Effector memory CD8-positive, alpha-beta T cell (primary cell): ENCODE measurements around the gene ZNF605.

Experiments used
- ATAC-seq: fragments of 150-1000 bp; cut with Tn5 transposase; replicated peaks from 2 replicates; pipeline ENCODE4 v1.10.0; 2021; ENCODE audit warnings: mild to moderate bottlenecking, moderate library complexity
- DNase-seq, 3 experiments: peaks; one replicate each; pipeline ENCODE4 v3.0.0; 2021
- H3K27ac Mint-ChIP-seq, 2 donors: one replicate each; pipeline ENCODE4 v1.8.0; 2022; ENCODE audit warnings: mild to moderate bottlenecking in 2 of 2, mixed read lengths in 2 of 2, moderate library complexity in 2 of 2
- H3K27me3 Mint-ChIP-seq, 2 donors: one replicate each; pipeline ENCODE4 v1.8.0; 2022; ENCODE audit warnings: mixed read lengths in 2 of 2
- H3K36me3 Mint-ChIP-seq: one replicate; pipeline ENCODE4 v1.8.0; 2022; ENCODE audit warnings: mild to moderate bottlenecking, moderate library complexity, mixed read lengths; ENCODE audit not compliant: insufficient read depth
- H3K4me1 Mint-ChIP-seq, 2 donors: one replicate each; pipeline ENCODE4 v1.8.0; 2022; ENCODE audit warnings: low read depth in 2 of 2, mixed read lengths in 2 of 2
- H3K4me3 Mint-ChIP-seq, 2 donors: one replicate each; pipeline ENCODE4 v1.8.0; 2022; ENCODE audit warnings: mild to moderate bottlenecking in 2 of 2, mixed read lengths in 2 of 2, moderate library complexity in 2 of 2
- H3K9me3 Mint-ChIP-seq, 2 donors: one replicate each; pipeline ENCODE4 v1.8.0; 2022; ENCODE audit warnings: mixed read lengths in 2 of 2

Gene ZNF605

GRCh38 chr12:132954471-132955048 lies 1.5 kb downstream of the ZNF605 start:
- peaks cover 11% of the 10 kb centered on the region for H3K36me3 Mint-ChIP-seq
- peak overlapping the region; percentile 91 to 95 for H3K4me3 Mint-ChIP-seq
- peak overlapping the region; percentile 96 for H3K27ac Mint-ChIP-seq
- peaks cover 0 to 2% of the 10 kb centered on the region in 2 donors for H3K9me3 Mint-ChIP-seq
- no peaks in the 10 kb centered on the region for H3K27me3 Mint-ChIP-seq
- ATAC-seq (no peak), DNase-seq (no peak)
- peaks cover 20 to 28% of the 10 kb centered on the region in 2 donors for H3K4me1 Mint-ChIP-seq

DNA sequence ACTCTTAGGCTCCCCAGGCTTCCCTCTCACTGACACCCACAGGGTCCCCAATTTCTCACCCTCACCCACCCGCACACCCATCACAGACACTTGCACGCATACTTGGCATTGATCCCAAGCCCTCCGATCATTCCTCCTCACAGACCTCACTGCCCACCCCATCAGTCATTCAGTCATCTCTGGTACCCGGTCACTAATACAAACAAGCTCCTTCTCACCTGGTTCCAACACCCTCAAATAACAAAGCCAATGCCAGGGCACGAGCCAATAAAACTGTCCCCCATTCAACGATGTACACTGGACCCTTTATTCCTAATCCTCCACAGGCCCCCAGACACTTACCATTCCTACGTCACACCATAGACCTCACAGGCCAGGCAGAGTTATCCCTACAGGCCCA lies 2.3 kb downstream of the ZNF605 start:
- Mint-ChIP-seq H3K36me3 (peaks cover 11% of the 10 kb centered on the region), H3K9me3 (peaks cover 0 to 3% of the 10 kb centered on the region in 2 donors), H3K4me1 (peaks cover 20 to 31% of the 10 kb centered on the region in 2 donors), H3K27me3 (no peaks in the 10 kb centered on the region), H3K4me3 (no peak overlapping the region), H3K27ac (peak overlapping the region; percentile 96)
- ATAC-seq = no peak
- DNase-seq = no peak

- no peak for ATAC-seq
- H3K36me3 Mint-ChIP-seq = peaks cover 11% of the 10 kb centered on the region
- peak overlapping the region in 1 of 2 donors; percentile 96 for H3K27ac Mint-ChIP-seq
- peaks cover 0 to 3% of the 10 kb centered on the region in 2 donors for H3K9me3 Mint-ChIP-seq
- H3K4me3 Mint-ChIP-seq = no peak overlapping the region
- peaks cover 20 to 31% of the 10 kb centered on the region in 2 donors for H3K4me1 Mint-ChIP-seq
- no peaks in the 10 kb centered on the region for H3K27me3 Mint-ChIP-seq
- DNase-seq = no peak
These were observed 3.0 kb downstream of the ZNF605 start for GRCh38 chr12:132953163-132953425.

GRCh38 chr12:132952371-132953162 lies 3.5 kb downstream of the ZNF605 start:
- no peak for DNase-seq
- H3K36me3 Mint-ChIP-seq = peaks cover 11% of the 10 kb centered on the region
- peaks cover 0 to 3% of the 10 kb centered on the region in 2 donors for H3K9me3 Mint-ChIP-seq
- no peaks in the 10 kb centered on the region for H3K27me3 Mint-ChIP-seq
- H3K27ac Mint-ChIP-seq = peak overlapping the region in 1 of 2 donors; percentile 96
- H3K4me1 Mint-ChIP-seq = peaks cover 20 to 31% of the 10 kb centered on the region in 2 donors
- H3K4me3 Mint-ChIP-seq = no peak overlapping the region
- ATAC-seq = no peak

- ATAC-seq = no peak
- no peak overlapping the region for H3K27ac Mint-ChIP-seq
These were observed 4.5 kb downstream of the ZNF605 start for GRCh38 chr12:132951649-132952048.

DNA sequence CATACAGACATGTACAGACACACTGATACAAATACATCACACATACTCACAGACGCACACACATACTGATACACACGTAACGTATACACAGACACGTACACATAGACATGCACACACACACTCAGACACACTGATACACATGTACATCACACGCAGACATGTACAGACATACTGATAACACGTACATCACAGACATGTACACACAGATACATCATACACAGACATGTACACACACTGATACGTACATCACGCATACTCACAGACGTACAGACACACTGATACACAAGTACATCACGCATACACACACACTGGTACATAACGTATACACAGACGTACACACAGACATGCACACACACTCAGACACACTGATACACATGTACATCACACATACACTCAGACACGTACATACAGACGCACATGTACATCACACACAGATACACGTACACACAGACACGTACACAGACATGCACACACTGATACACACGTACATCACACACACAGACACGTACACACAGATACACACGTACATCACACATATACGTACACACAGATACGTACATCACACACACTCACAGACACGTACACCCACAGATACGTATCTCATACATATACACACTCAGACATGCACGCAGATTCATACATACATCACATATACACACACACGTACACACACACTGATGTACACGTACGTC lies 5.1 kb downstream of the ZNF605 start:
- no peak for DNase-seq
- H3K4me1 Mint-ChIP-seq = peaks cover 13 to 22% of the 10 kb centered on the region in 2 donors
- H3K27me3 Mint-ChIP-seq = no peaks in the 10 kb centered on the region
- ATAC-seq = no peak
- no peak overlapping the region for H3K4me3 Mint-ChIP-seq
- H3K27ac Mint-ChIP-seq = no peak overlapping the region
- peaks cover 11% of the 10 kb centered on the region for H3K36me3 Mint-ChIP-seq
- H3K9me3 Mint-ChIP-seq = peaks cover 0 to 4% of the 10 kb centered on the region in 2 donors

More at GRCh38 chr12:132951649-132952048, 4.5 kb downstream of the ZNF605 start:
- Mint-ChIP-seq H3K4me1 (peaks cover 20 to 26% of the 10 kb centered on the region in 2 donors), H3K4me3 (no peak overlapping the region), H3K9me3 (peaks cover 0 to 3% of the 10 kb centered on the region in 2 donors), H3K36me3 (peaks cover 16% of the 10 kb centered on the region), H3K27me3 (no peaks in the 10 kb centered on the region)
- DNase-seq = no peak

GRCh38 chr12:132949936-132950837 lies 5.9 kb downstream of the ZNF605 start:
- DNase-seq (no peak), ATAC-seq (no peak)
- Mint-ChIP-seq H3K4me3 (no peak overlapping the region), H3K27me3 (no peaks in the 10 kb centered on the region), H3K36me3 (peaks cover 14% of the 10 kb centered on the region), H3K9me3 (peaks cover 0 to 5% of the 10 kb centered on the region in 2 donors), H3K4me1 (peaks cover 11 to 24% of the 10 kb centered on the region in 2 donors), H3K27ac (no peak overlapping the region)

DNA sequence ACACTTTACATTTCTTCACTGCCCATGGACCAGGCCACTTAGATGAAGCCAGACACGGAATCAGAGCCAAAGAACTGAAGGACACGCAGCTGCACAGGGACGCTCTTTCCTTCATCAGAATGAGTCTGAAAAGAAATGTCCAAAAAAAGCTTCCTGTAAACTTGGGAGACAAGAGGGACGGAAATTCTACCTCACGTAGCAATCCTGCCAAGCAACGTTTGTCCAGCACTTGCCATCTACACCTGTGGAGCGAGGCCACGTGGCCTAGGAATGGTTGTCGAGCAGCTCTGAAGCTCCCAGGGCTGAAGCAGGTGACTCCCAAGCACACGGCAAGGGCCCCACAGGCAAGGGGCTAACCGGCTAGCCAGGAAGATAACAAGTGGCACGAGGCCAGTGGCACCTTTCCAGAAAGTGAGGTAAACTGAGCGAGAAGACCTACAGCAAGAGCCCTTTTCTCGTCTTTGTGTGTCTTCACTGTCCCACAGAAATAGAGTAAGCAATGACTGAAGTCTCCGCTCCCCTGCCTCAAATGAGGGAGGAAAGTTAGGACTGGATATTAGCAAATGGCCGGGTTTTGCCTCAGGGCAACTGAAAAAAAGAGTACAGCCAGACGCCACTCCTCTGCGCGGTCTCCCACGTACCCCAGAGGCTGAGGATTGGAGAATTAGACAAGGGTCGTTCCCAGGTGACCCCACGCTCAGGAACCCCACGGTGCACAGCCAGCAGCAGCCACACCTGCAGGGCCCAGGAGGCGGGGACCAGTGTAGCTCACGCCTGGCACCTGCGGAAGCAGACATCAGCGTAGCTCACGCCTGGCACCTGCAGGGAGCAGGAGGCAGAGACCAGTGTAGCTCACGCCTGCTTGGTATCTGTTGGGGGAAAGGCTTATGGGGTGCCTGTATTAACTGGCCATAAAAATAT lies 7.7 kb downstream of the ZNF605 start:
- H3K27me3 Mint-ChIP-seq = no peaks in the 10 kb centered on the region
- no peak for ATAC-seq
- H3K27ac Mint-ChIP-seq = no peak overlapping the region
- DNase-seq = no peak
- peaks cover 0 to 5% of the 10 kb centered on the region in 2 donors for H3K9me3 Mint-ChIP-seq
- peaks cover 18% of the 10 kb centered on the region for H3K36me3 Mint-ChIP-seq
- no peak overlapping the region for H3K4me3 Mint-ChIP-seq
- H3K4me1 Mint-ChIP-seq = peaks cover 4 to 9% of the 10 kb centered on the region in 2 donors

DNA sequence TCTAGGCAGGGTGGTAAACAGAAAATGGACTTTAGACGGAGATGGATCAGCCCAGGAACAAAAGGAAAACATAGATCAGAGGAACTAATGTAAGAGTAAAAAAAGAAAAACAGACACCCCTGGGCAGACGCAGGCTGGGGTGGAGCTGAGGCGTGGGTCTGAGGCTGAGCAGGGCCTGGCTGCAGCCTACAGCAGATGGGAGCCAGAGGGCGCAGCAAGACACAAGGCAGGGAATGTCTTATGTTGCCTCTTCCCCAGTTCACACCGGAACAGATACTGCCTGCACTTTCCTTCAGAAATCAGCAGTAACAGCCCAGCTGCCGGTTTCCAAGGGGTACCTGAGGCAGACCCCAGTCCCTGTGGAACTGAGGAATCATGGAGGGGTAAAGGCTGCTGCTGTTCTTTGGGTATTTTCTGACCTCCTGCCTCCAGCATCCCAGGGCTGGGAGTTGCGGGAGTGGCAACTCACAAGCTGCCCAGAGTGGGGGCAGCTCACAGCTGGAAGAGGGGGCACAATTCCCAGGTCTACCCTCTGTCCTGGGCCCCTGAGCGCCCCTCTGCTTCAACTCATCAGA lies 9.8 kb downstream of the ZNF605 start:
- Mint-ChIP-seq H3K4me1 (peaks cover 0 to 9% of the 10 kb centered on the region in 2 donors), H3K4me3 (no peak overlapping the region), H3K9me3 (peaks cover 0 to 7% of the 10 kb centered on the region in 2 donors), H3K27ac (no peak overlapping the region), H3K36me3 (peaks cover 25% of the 10 kb centered on the region), H3K27me3 (no peaks in the 10 kb centered on the region)
- no peak for DNase-seq
- ATAC-seq = no peak

- no peak overlapping the region for H3K27ac Mint-ChIP-seq
These were observed 10.3 kb downstream of the ZNF605 start for GRCh38 chr12:132945806-132946205.

GRCh38 chr12:132942611-132943010 lies 13.5 kb downstream of the ZNF605 start:
- peaks cover 0 to 4% of the 10 kb centered on the region in 2 donors for H3K4me1 Mint-ChIP-seq
- ATAC-seq (no peak), DNase-seq (no peak)
- no peak overlapping the region for H3K27ac Mint-ChIP-seq
- no peaks in the 10 kb centered on the region for H3K27me3 Mint-ChIP-seq
- no peak overlapping the region for H3K4me3 Mint-ChIP-seq
- peaks cover 25% of the 10 kb centered on the region for H3K36me3 Mint-ChIP-seq
- H3K9me3 Mint-ChIP-seq = peaks cover 0 to 5% of the 10 kb centered on the region in 2 donors

More at GRCh38 chr12:132945806-132946205, 10.3 kb downstream of the ZNF605 start:
- ATAC-seq = no peak
- Mint-ChIP-seq H3K36me3 (peaks cover 25% of the 10 kb centered on the region), H3K9me3 (peaks cover 0 to 7% of the 10 kb centered on the region in 2 donors), H3K4me3 (no peak overlapping the region), H3K4me1 (peaks cover 0 to 9% of the 10 kb centered on the region in 2 donors), H3K27me3 (no peaks in the 10 kb centered on the region)
- no peak for DNase-seq
